Urinary bladder (tissue), 4 donors: ENCODE measurements around the gene EPB41L5. TPM values are rescaled to one million over a fixed set of nuclear protein-coding genes. Genes with fewer than 3 reads are reported as not detected.

Experiments
- DNase-seq: peaks from one replicate; pipeline ENCODE4 v3.0.0-alpha.2; 2015; ENCODE audit errors: extremely low spot score
- H3K27ac ChIP-seq: one replicate; pipeline ENCODE4 v1.5.1; 2013; ENCODE audit warnings: low read depth, mild to moderate bottlenecking, moderate library complexity
- H3K36me3 ChIP-seq: one replicate; pipeline ENCODE4 v1.6.1; 2013; ENCODE audit warnings: mild to moderate bottlenecking, moderate library complexity; ENCODE audit not compliant: insufficient read depth
- H3K4me1 ChIP-seq: one replicate; pipeline ENCODE4 v1.6.1; 2013; ENCODE audit warnings: mild to moderate bottlenecking, moderate library complexity; ENCODE audit not compliant: insufficient read depth
- H3K4me3 ChIP-seq: one replicate; pipeline ENCODE4 v1.5.1; 2013; ENCODE audit warnings: low read depth, low read length
- WGBS: extraction: QIAGEN DNeasy Blood & Tissue Kit; methylation state at CpG from one replicate; pipeline ENCODE4 v1.1.7; 2013; 5-methylcytosine and 5-hydroxymethylcytosine counted together
- polyA plus RNA-seq: library from polyadenylated mRNA; stranded (reverse); fragments of 200-250 nt; gene quantifications from one replicate; pipeline ENCODE4 v1.2.3, GENCODE V29; 2013
- total RNA-seq: library from RNA; depleted of rRNA; stranded (reverse); fragments of >200 nt; gene quantifications from one replicate; pipeline ENCODE4 v1.2.3, GENCODE V29; 2014
- donor health status: healthy with polysubstance abuse.
- donor health status: healthy.

The EPB41L5 gene
- total and polyA plus RNA-seq, 2 donors, result 10.3 to 48.3 TPM

DNA sequence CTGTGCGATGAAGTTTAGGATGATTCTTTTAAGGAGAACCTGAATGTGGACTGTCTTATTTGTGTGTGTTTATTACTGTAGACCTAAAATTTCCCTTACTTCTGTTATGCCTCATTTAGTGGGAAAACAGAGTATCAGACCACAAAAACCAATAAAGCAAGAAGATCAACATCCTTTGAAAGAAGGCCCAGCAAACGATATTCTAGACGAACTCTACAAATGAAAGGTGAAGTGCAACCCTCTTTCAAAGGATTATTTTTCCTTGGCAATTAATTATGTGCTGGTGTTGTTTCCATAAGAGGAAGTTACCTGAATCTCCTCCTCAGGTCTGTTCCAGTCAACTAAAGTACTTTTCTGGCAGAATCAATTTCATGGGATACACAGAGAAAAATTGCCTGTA, 78.6 kb downstream of the EPB41L5 start:
- WGBS, result 96% methylated on average over 3 of the region's 3 CpGs
- no peak overlapping the region for H3K4me3 ChIP-seq
- DNase-seq, result no peak
- H3K27ac ChIP-seq, result no peak overlapping the region
- H3K4me1 ChIP-seq, result no peaks in the 10 kb centered on the region
- no peaks in the 10 kb centered on the region for H3K36me3 ChIP-seq

DNA sequence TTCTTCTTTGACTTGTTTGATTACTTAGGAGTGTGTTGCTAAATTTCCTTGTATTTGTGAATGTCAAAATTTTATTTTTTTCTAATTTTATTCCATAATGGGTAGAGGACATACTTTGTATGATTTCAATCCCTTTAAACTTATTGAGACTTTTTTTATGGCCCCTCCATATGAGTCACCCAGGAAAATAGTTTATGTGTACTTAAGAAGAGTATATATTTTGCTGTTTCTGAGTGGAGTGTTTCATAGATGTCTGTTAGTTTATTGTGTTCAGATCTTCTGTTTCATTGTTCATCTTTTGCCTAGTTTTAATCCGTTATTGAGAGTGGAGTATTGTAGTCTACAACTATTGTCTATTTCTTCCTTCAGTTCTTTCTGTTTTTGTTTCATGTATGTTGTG, 81.9 kb downstream of the EPB41L5 start:
- WGBS, result 95% methylated on average over 1 of the region's 1 CpG
- DNase-seq, result no peak
- Histone ChIP-seq H3K36me3 (no peaks in the 10 kb centered on the region), H3K4me3 (no peak overlapping the region), H3K27ac (no peak overlapping the region), H3K4me1 (no peaks in the 10 kb centered on the region)

DNA sequence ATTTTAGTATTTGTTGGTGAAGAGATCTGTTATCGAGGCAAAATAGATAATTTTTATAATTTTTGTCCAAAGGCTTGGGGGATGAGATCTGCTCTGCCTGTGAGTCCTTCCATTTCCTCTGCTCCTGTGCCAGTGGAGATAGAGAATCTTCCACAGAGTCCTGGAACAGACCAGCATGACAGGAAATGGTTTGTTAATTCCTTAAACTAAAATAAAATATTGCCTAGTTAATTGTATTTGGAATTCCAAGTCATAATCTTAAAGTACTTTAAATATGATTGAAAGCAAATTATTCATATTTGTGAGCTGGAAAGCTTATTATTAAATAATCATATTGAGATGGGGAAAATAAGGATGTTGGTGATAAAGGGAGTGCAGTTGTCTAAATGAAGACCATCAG, 87.8 kb downstream of the EPB41L5 start:
- DNase-seq, result no peak
- no peaks in the 10 kb centered on the region for H3K4me1 ChIP-seq
- H3K27ac ChIP-seq, result no peak overlapping the region
- no peak overlapping the region for H3K4me3 ChIP-seq
- no peaks in the 10 kb centered on the region for H3K36me3 ChIP-seq
- 78% methylated on average over 1 of the region's 1 CpG for WGBS

DNA sequence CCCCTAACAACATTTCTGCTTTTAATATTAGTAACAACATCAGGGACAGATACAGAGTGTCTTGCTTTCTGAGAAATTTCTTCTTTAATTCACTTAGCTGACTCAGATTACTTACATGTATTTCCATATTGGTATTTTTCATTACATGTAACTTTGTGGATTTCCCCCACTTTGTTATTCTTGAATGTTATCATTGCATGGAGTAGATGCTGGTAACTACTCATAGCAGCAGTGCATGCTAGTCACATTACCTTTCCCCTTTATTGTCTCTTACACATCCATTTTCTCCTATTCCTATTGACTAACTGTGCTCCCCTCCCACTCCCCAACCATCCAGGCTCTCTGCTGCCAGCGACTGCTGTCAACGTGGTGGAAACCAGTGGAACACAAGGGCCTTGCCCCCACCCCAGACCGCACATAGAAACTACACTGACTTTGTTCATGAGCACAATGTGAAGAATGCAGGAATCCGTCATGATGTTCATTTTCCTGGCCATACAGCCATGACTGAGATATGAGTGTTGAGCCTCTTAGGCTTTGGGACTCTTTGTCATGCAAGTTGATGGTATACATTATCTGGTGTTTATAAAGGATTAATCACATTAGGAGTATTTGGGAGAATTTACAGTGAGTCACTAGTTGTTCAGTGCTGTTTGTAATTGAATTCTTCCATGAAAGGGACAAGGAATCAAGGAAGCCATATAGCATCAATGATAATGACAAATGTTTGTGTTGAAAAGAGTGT, 91.0 kb downstream of the EPB41L5 start:
- Histone ChIP-seq H3K4me1 (no peaks in the 10 kb centered on the region), H3K36me3 (no peaks in the 10 kb centered on the region), H3K4me3 (no peak overlapping the region), H3K27ac (no peak overlapping the region)
- DNase-seq, result no peak
- 93% methylated on average over 4 of the region's 4 CpGs for WGBS

DNA sequence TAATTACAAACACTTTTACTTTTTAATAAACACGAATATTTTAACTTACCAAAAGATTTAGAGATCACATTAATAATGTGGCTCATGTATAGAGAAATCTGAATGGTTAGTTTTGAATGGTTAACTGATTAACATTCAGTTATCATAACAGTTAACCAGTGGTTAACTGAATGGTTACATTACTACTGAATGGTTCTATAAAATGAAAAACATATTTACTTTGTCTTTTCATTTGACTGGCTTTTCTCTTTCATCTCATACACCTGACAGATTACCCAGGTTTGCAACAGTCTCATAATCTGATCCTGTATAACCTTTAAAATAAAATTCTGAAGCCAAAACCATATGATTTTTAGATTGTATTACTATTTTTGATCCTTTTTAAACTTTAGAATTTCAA, 91.9 kb downstream of the EPB41L5 start:
- no peaks in the 10 kb centered on the region for H3K36me3 ChIP-seq
- no peaks in the 10 kb centered on the region for H3K4me1 ChIP-seq
- no peak overlapping the region for H3K27ac ChIP-seq
- no peak overlapping the region for H3K4me3 ChIP-seq
- WGBS, result 93% methylated on average over 1 of the region's 1 CpG
- no peak for DNase-seq

- no peak for DNase-seq
- 93% methylated on average over 2 of the region's 2 CpGs for WGBS
- H3K27ac ChIP-seq, result no peak overlapping the region
- no peak overlapping the region for H3K4me3 ChIP-seq
- H3K36me3 ChIP-seq, result no peaks in the 10 kb centered on the region
- H3K4me1 ChIP-seq, result no peaks in the 10 kb centered on the region
Observed at GRCh38 chr2:120105360-120105759, 92.5 kb downstream of the EPB41L5 start.

- no peaks in the 10 kb centered on the region for H3K36me3 ChIP-seq
- DNase-seq, result no peak
- H3K27ac ChIP-seq, result no peak overlapping the region
- H3K4me3 ChIP-seq, result no peak overlapping the region
- no peaks in the 10 kb centered on the region for H3K4me1 ChIP-seq
Observed at GRCh38 chr2:120108049-120108448, 95.2 kb downstream of the EPB41L5 start.

DNA sequence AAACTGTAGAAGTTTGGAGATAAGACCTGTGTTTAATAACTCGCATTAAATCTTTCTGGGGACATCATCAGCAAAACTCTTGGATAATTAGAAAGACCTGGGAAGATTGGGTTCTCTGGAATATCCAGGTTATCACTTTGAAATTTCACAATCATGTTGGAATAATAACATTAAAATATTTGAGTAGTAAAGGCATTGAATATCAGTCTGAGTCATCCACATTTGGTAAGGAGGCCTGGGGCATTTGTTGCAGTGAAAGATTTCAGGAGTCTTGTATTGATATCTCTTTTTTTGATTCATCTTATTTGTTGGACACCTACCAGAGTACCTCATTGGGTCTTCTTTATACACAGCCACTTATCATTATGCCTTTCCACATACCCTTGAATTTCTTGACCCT, 95.9 kb downstream of the EPB41L5 start:
- WGBS, result 96% methylated on average over 1 of the region's 1 CpG
- no peak overlapping the region for H3K27ac ChIP-seq
- DNase-seq, result no peak
- no peak overlapping the region for H3K4me3 ChIP-seq
- H3K36me3 ChIP-seq, result no peaks in the 10 kb centered on the region
- no peaks in the 10 kb centered on the region for H3K4me1 ChIP-seq

- Histone ChIP-seq H3K4me1 (no peaks in the 10 kb centered on the region), H3K27ac (no peak overlapping the region), H3K4me3 (no peak overlapping the region), H3K36me3 (no peaks in the 10 kb centered on the region)
- 78% methylated on average over 3 of the region's 3 CpGs for WGBS
- no peak for DNase-seq
Observed at GRCh38 chr2:120109186-120110061, 96.5 kb downstream of the EPB41L5 start.

DNA sequence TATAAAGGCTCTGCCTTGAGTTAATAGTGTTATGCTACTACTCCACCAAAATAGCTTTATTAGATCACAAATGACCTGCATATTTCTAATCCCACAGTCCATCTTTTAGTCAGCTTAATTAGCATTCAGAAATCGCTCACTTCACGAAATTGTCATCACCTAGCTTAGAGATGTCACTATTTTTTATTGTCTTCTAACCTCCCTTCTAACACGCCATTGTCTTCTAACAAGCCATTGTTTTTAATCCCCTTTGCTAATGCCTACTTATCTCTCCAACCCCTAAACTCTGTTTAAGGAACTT, 97.1 kb downstream of the EPB41L5 start:
- Histone ChIP-seq H3K4me3 (no peak overlapping the region), H3K36me3 (no peaks in the 10 kb centered on the region), H3K4me1 (no peaks in the 10 kb centered on the region), H3K27ac (no peak overlapping the region)
- DNase-seq, result no peak
- 96% methylated on average over 3 of the region's 3 CpGs for WGBS

GRCh38 chr2:120110507-120110906, 97.6 kb downstream of the EPB41L5 start:
- 93% methylated on average over 6 of the region's 6 CpGs for WGBS

GRCh38 chr2:120111193-120111592, 98.3 kb downstream of the EPB41L5 start:
- Histone ChIP-seq H3K4me1 (no peaks in the 10 kb centered on the region), H3K4me3 (no peak overlapping the region), H3K27ac (no peak overlapping the region), H3K36me3 (no peaks in the 10 kb centered on the region)
- DNase-seq, result no peak
- WGBS, result 93% methylated on average over 5 of the region's 5 CpGs

More at GRCh38 chr2:120110507-120110906, 97.6 kb downstream of the EPB41L5 start:
- no peak for DNase-seq
- Histone ChIP-seq H3K36me3 (no peaks in the 10 kb centered on the region), H3K4me1 (no peaks in the 10 kb centered on the region), H3K4me3 (no peak overlapping the region), H3K27ac (no peak overlapping the region)

GRCh38 chr2:120118018-120118417, 105.1 kb downstream of the EPB41L5 start:
- WGBS, result 80% methylated on average over 3 of the region's 3 CpGs
- H3K27ac ChIP-seq, result no peak overlapping the region
- no peaks in the 10 kb centered on the region for H3K4me1 ChIP-seq
- no peaks in the 10 kb centered on the region for H3K36me3 ChIP-seq
- no peak overlapping the region for H3K4me3 ChIP-seq
- DNase-seq, result no peak

GRCh38 chr2:120118471-120118870, 105.6 kb downstream of the EPB41L5 start:
- H3K4me1 ChIP-seq, result no peaks in the 10 kb centered on the region
- DNase-seq, result no peak
- no peak overlapping the region for H3K27ac ChIP-seq
- H3K4me3 ChIP-seq, result no peak overlapping the region
- H3K36me3 ChIP-seq, result no peaks in the 10 kb centered on the region
- over 99% methylated on average over 4 of the region's 4 CpGs for WGBS
